KG1 (cell line): Measurements from ENCODE around the gene CTTN.

Source experiments
- DNase-seq: peaks from one replicate; lab custom pipeline; 2025; lab: John Stamatoyannopoulos, UW

Gene CTTN

DNA sequence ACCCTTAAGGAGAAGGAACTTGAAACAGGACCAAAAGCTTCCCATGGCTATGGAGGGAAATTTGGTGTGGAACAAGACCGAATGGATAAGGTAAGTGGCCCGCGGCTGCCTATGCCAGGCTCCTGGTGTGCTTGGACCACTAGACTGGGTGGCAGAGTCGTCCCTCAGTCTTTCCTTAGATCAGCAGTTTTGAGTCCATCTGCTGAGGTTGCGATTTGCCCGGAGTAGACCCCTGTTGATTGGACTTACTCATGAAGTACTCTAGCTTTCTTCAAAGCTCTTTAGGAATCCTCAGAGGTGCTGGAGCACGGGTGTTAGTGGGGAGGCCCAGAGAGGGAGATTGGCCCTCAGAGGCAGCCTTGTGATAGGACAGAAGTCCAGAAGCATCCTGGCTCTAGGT lies 11.5 kb downstream of the CTTN start:
- DNase-seq: no peak

GRCh38 chr11:70410276-70411205 lies 12.2 kb downstream of the CTTN start:
- DNase-seq: no peak

DNA sequence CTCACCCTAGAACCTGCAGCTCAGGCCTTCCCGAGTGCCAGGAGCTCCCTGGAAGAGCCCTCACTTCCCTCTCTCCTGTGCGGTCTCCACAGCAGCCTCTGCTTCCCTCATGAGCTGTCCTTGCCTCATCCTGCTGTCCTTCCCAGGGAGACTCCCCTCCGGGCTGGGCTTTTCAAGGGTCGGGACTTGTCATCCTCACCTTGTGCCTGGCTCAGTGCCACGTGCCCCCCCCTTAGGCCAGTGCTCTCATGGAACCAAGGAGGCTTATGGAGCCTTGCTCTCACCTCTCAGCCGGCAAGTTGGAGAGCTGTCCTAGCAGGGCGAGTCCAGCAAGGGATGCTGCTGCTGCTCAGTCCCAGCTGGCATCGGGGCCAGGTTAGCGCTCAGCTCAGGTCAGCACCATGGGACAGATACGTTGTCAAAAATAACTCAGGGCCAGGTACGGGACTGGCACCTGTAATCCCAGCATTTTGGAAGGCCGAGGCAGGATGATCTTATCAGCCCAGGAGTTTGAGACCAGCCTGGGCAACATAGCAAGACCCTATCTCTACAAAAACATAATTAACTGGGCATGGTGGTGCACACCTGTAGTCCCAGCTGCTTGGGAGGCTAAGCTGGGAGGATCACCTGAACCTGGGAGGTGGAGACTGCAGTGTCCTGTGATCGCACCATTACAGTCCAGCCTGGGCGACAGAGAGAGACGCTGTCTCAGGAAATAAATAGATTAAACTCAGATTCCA lies 13.6 kb downstream of the CTTN start:
- no peak for DNase-seq

DNA sequence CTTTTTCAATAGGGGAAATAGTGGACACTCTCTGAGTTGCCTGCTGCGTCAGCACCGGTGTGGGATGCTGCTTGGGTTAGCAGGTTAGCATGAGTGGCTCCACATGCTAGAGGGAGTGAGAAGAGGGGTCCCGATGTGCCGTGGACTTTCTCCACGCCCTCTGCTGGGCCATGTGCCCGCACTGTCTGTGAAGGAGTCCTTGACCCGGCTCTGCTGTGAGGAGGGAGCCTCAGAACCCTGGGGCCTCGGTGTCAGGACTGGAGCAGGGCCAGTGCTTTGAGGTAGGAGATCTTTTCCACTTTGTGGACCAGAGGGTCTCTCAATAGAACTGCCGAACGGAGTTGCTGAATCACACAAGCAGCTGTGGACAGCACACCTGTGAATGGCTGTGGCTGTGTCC lies 14.8 kb downstream of the CTTN start:
- no peak for DNase-seq

DNA sequence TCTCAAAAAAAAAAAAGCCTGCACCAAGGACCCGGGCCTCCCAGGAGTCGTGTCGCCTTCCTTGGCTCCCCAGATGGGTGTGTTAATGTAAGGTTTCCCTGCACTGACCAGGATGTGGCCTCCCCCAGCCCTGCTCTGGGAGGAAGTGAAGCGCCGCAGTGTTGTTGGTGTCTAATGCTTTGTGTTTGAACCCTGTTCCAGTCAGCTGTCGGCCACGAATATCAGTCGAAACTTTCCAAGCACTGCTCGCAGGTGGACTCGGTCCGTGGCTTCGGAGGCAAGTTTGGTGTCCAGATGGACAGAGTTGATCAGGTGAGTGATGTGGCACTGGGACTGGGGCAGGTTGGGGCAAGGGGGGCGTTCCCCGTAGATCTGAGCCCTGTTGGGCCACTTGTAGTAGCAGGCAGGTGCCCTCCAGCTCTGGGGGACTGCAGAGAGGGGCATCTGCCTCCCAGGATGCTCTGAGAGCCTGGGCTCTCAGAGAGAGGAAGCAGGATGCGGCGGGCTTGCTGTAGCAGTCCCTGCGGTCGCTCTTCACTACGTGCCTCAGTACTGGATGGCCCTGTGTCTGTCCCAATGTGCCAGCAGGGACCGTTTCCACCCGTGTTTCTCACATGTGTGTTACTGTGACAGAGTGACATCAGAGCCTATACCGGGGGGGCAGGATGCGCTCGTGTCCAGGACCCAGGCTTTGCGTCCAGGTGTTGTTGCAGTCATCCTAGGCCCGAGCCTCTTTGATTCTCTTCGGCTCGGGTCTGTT lies 16.2 kb downstream of the CTTN start:
- no peak for DNase-seq

GRCh38 chr11:70415191-70415590 lies 16.9 kb downstream of the CTTN start:
- no peak for DNase-seq

GRCh38 chr11:70415642-70416395 lies 17.5 kb downstream of the CTTN start:
- no peak for DNase-seq

DNA sequence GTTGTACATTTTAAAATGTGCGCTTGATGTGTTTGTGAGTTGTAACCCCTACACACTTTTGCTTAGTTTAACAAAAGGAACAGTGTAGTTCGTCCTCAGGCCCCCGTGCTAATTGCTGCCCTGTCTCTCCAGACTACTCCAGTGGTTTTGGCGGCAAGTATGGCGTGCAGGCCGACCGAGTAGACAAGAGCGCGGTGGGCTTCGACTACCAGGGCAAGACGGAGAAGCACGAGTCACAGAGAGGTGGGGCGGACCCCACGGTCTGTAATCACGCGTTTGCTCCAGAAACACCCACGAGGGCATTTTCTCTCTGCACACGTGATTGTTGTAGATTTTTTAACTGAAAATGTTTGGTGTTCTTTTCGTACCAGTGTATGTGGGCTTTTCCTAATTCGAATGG lies 18.6 kb downstream of the CTTN start:
- DNase-seq: no peak

GRCh38 chr11:70418130-70418529 lies 19.8 kb downstream of the CTTN start:
- no peak for DNase-seq

DNA sequence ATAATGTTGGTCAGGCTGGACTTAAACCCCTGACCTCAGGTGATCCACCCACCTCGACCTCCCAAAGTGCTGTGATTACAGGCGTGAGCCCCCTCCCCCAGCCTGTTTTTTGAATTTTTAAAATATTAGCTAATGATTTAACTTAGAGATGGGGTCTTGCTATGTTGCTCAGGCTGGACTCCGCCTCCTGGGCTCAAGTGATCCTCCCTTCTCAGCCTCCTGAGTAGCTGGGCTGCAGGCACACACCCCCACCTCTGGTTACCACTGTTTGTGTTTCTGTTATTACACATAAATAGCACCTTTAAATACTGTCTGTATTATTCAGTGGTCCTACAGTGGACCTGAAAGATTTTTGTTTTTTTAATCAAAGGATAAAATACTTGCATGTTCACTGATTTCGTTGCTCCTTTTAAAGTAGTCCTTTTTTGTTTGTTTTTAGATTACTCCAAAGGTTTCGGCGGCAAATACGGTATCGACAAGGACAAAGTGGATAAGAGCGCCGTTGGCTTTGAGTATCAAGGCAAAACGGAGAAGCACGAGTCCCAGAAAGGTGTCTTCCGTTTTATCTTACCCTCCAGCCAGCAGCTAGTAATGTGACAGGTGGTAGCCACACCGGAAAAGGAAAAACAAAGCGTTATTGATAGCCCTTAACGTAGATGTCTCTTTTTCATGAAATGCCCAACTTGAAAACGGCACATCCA lies 21.1 kb downstream of the CTTN start:
- DNase-seq: no peak

- no peak for DNase-seq
Measured at GRCh38 chr11:70420008-70420464, 21.7 kb downstream of the CTTN start.

DNA sequence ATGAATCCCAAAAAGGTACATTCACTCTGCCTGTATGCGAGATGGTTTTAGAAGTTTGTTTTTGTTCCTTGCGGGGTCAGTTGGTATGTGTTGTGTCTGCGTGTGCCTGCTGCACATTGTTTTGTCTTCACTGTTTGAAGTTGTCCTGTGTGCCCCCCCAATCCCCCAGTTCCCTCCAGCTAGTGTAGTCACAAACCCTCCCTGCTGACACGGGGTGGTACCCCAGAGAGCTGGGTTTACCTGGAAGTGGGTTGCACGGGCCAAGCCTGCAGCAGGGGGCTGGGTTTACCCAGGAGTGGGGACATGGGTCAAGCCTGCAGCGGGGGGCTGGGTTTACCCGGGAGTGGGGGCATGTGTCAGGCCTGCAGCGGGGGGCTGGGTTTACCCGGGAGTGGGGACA lies 22.2 kb downstream of the CTTN start:
- DNase-seq: no peak

DNA sequence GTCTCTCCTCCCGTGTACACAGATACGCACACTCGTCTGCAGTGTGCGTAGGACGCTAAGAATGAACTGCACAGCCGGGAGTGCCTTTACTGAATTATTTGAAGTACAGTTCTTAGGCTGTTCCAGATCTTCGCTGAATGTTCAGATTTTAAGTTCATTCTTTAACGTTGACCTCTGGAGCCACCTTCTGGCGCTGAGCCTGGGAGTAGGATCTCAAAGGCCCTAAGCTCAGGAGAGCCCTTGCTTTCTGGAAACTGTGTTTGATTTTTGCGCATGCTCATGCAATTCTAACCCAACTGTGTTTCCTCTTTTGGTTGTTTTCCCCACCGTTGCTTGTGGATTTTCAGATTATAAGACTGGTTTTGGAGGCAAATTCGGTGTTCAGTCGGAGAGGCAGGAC lies 22.8 kb downstream of the CTTN start:
- no peak for DNase-seq

- no peak for DNase-seq
Measured at GRCh38 chr11:70422692-70423522, 24.6 kb downstream of the CTTN start.

- peak; percentile 76 for DNase-seq
Measured at GRCh38 chr11:70423523-70424505, 25.5 kb downstream of the CTTN start.

GRCh38 chr11:70424765-70425344 lies 26.5 kb downstream of the CTTN start:
- no peak for DNase-seq

DNA sequence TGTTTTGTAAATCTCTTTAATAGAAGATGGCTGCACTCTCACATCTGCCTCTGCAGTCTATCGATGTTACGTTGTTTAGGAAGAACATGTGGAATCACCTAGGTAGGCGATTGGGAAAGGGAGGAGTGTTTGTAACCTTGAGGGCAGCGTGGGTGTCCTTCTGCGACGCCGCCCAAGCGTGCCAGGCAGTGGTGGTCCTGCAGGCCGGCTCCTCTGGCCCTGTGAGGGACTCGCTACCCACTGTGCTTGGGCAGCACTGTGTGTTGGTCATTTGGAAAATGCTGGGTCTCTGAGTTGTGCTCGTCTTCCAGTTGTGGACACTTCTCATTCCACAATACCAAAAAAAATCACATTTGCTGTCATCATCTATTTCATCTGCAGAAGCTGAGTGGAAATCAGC lies 29.1 kb downstream of the CTTN start:
- DNase-seq: no peak

GRCh38 chr11:70428701-70429427 lies 30.5 kb downstream of the CTTN start:
- DNase-seq: no peak
